Skin epidermis (tissue), 12 donors: ENCODE measurements around the gene MEOX2.
A peak's percentile ranks its signal among the peaks of the same experiment; 100 is the strongest.

ENCODE experiments used
- H3K27ac ChIP-seq, 21 experiments: fragments of 200-600 bp; sonication (generic) in 11 of 21; one replicate each; pipeline ENCODE4 v1.5.0; 2020; ENCODE audit warnings: mild to moderate bottlenecking in 3 of 21, inconsistent platforms in 2 of 21, moderate library complexity in 2 of 21
- H3K4me3 ChIP-seq, 7 experiments: fragments of 200-600 bp; sonication (generic) in 2 of 7; one replicate each; pipeline ENCODE4 v1.5.0; 2020; ENCODE audit warnings: inconsistent platforms in 2 of 7, mild to moderate bottlenecking in 2 of 7, moderate library complexity in 1 of 7

The MEOX2 gene

DNA sequence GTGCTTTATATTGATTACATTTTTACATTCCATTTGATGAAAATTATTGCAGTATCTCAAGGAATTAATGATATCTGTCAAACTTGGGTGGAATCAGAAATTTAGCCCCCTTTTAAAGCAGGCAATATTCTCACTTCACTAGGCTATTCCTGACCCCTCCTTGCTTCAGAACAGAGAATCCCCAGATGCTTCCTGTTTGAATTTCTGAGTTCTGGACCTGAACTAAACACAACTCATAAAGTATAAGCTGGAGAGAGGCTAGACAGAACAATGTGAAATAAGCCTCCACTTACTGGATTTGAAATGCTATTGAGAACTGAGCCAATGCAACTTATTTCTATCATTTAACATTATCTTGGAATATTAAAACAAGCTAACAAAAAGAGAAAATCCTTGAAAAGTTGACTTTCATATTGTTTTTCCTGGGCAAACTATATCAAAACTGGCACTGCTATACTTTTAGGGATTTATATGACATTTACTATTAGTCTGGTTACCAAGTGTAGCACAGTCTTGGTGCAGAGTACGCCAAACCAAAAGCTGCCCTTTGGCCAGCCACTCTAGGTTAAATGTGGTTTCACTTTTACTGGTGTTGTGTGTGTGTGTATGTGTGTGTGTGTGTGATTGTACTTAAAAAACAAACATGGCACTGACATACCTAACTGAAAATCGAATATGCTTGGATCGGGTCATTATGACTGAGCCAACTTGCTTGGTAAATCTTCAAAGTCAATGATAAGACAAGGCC is 105.7 kb downstream of the MEOX2 start:
- Histone ChIP-seq H3K27ac (peak overlapping the region in 1 of 21 experiments; percentile 14), H3K4me3 (no peak overlapping the region)

DNA sequence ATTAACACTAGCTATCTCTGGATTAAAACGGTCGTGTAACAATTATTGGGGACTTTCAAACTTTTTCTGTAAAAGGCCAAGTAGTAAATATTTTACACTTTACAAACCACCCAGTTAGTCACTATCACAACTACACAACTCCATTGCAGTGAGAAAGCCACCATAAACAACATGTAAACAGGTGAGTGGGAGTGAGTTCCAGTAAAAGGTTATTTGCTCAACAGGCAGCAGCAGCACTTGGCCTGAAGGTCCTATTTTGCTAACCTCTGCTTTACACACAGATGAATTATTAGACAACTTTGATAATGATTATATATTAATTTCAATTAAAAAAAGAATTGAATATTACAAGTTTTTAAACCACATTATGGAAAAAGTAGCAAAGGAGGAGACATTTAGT is 108.9 kb downstream of the MEOX2 start:
- Histone ChIP-seq H3K4me3 (no peak overlapping the region), H3K27ac (no peak overlapping the region)

DNA sequence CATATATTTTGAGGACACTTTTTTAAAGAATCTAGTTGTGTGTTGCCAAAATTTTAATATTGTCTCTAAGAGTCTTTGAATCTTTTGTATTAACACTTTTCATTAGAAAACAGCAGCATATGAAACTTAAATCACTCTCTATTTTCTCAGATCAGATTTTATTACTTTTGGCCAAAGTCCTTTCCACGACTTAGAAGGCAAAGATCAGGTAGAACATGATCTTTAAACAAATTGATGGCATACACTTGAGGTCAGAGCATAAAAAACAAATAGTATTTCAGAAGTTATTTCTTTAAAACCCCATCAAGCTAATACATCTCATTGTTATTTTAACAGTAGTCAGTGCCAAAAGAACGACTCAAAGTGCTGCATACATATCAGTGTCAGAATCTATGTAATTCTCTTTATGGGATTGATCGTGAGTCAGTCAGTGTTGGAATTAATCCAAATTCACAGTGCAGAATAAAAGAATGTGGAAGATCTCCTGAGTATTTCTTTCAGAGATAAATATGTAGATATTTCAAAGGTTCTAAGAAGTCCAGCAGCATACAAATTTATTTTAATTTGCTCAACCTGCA is 115.1 kb downstream of the MEOX2 start:
- H3K4me3 ChIP-seq, result no peak overlapping the region
- H3K27ac ChIP-seq, result no peak overlapping the region

GRCh38 chr7:15567652-15568051 is 118.8 kb downstream of the MEOX2 start:
- Histone ChIP-seq H3K4me3 (no peak overlapping the region), H3K27ac (no peak overlapping the region)

DNA sequence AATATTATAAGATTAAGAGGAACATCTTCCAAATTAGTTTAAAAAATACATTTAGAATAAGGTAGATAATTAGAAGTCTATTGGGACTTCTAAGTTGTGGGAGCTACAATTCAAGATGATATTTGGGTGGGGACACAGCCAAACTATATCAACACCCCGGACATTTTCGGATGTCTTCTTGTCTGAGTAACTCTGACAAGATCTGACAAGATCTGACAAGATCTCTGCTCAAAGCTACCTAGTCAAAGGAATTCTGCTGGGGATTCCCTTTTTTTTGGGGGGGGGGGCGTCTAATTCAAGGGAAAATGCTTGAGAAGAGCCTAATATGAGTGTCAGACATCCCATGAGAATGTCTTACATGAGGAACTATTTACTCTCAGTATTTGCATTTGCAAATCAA is 119.4 kb downstream of the MEOX2 start:
- no peak overlapping the region for H3K27ac ChIP-seq
- H3K4me3 ChIP-seq, result no peak overlapping the region

- Histone ChIP-seq H3K27ac (no peak overlapping the region), H3K4me3 (no peak overlapping the region)
Observed at GRCh38 chr7:15566476-15566875, 120.0 kb downstream of the MEOX2 start.

- Histone ChIP-seq H3K27ac (peak within 1 kb of the TSS in 11 of 21 experiments; percentile 1 to 52 (median 42)), H3K4me3 (peak within 1 kb of the TSS in 1 of 7 experiments; percentile 1)
Observed at GRCh38 chr7:15561835-15562234, 124.6 kb downstream of the MEOX2 start, which contains the start of gene AGMO. Gene AGMO, minus strand, starts transcription at chr7:15562015.
